Activated naive CD4-positive, alpha-beta T cell treated with Interleukin-2 at 50 U/mL for 16 hours (primary cell): Measurements from ENCODE around the gene CAMTA1.

Source experiments
- DNase-seq: peaks from one replicate; pipeline ENCODE4 v3.0.0-alpha.2; 2020

CAMTA1 gene

DNA sequence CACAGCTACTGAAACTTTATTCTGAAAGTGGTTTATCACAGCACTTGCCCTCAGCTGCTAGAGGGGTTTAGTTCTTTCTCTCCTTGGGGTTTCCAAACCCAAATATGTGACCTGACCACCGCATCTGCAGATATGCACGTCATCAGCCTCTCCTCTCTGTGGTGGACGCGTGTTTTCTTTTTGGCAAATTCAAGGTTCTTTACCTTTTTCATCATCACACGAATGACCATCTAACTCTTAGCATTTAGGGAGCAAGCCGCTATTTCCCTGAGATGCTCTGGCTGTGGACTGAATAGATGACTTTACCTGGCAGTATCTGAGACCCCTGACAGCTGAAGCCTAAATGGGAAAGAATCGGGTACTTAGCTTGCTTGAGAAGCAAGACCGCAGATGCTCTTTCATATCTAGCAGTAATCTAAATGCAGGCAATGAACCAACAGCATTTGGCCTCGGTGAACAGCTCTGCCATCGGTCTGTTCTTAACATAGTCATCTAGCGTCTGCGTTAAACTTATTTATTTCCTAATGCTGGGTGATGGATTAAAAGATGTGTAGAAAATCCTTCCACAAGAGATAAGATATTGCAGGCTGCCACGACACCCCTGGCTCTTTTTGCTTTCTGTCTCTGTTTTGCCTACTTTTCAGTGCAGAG, 463.4 kb downstream of the CAMTA1 start:
- no peak for DNase-seq

DNA sequence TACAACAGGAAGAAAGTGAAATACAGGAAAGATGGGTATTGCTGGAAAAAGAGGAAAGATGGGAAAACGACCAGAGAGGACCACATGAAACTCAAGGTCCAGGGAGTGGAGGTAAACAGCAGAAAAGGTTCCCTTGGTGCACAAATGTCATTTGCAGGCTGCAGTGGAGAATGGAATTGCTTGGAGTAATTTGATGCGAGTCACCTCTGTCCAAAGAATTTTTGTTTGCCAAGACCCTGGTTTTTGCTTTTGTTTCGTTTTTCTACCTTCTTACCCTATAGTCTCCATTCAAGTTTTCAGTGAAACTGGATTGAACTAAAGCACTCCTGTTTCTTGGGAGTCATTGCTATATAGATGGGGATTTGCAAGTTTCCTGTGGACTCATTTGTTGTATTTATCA, 464.3 kb downstream of the CAMTA1 start:
- DNase-seq = no peak

DNA sequence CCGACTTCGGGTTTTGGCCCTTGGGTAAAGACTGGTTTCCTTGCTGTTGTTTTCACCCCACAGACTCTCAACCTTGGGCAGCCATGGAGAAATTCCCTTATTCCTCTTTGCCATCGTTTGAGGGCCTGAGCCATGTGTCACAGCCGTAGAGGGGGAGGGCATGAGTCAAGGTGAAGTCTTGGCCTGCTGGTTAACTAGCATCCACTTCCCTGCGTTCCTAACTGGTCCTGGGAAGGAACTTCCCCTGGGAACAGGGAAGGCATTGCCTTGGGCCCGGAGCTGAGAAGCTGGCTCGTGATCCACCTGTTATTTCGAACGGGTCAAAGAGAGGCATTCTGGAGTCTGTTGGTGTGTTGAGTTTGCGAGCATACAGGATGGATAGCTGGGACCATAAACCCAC, 464.9 kb downstream of the CAMTA1 start:
- no peak for DNase-seq

DNA sequence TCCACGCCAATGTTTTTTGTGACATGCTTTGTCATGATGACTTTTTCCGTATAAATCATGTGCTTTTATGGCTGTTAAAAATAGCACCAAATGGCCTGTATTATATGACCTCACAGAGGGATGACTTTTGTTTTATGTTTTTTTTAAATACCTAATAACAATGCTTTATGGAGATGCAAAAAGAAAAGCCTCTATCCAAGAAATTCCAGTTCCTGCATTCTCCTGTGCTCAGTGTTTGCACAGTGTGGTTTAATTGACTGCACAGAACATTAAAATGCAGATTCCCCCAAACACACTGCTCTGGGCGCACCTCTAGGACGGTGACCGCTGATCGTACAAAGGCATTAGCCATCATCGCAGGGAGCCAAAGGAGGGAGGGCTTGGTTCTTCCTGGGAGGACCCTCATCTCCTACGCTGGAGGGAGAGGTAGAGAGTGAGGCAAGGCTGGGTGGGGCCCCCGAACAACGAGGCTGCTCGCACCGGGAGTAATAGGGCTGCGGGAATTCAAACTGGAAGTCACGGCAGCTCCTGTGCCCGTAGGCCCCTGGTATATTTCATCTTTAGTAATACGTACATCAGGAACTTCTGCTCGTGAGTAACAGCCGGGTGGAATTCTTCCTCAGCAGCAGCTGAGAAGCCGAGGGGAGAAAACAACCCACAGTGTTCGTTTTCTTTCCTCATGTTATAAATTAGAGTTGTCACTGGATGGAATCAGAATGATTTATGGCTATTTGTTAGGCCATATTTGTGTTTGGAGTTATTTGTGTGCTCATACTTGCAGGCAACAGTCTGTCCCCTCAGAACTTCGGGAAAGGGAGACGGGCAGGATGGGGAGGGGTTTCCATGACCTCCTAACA, 465.6 kb downstream of the CAMTA1 start:
- DNase-seq = no peak

DNA sequence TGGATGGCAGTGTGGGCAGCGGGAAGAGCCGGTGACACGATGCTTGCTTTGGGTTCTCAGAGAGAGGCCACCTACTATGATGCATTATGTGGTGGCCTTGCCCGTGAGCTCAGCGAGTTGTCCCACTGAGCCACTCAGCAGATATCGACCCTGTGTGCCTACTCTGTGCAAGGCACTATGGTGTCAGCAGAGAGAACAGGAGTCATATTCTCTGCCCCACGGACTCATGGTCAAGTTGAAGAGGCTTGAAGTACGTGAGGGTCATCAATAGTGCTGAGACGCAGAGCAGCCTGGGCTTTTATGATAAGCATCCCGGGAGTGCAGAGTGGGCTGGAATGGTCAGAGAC, 466.2 kb downstream of the CAMTA1 start:
- DNase-seq = no peak

DNA sequence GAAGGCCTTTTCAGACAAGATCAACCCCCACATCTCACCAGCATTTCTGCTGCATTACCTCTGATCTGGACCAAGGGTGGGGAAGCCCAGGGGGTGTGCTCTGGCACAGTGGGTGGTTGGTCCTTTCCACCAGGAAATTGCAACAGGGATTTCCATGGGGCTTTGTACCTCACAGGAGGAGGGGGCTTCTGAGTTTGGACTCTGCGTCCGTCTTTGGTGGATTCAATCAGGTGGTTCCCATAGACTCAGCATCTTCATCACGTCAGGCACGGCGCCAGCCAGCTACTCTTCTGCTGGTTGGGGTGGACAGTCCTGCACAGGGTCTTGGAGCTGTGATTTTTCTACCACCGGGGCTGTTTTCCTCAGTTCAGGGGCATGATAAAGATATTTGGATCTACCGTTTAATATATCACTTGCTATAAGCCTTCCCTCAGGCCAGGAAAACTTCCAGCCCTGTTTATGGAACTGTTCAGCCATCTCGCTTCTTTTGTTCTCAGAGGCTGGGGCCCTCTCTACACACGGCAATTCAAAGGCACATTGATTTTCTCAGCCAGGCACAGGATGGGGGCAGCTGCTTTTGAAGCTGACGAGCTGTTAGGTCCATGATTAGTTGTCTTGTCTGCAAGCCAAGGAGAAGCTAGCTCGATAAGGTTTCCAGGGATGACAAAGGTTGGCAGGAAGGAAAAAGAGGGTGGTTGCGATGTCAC, 467.3 kb downstream of the CAMTA1 start:
- no peak for DNase-seq

DNA sequence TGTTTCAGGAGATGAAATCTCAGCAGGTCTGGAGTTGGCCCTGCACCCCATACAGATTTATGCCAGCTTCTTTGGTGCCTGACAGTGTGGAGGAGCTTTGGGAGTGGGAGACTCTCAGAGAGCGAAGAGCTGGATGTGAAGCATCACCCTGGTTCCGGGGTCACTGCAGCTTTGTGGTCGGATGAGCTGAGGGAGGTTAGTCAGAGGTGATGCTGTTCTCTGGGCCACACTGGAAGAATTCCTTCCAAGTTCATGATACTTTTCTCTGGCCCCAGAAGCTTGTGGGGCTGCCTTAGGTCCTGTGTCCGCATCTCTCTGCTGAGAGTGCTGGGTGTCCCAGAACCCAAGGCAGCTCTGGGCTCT, 467.8 kb downstream of the CAMTA1 start:
- no peak for DNase-seq

DNA sequence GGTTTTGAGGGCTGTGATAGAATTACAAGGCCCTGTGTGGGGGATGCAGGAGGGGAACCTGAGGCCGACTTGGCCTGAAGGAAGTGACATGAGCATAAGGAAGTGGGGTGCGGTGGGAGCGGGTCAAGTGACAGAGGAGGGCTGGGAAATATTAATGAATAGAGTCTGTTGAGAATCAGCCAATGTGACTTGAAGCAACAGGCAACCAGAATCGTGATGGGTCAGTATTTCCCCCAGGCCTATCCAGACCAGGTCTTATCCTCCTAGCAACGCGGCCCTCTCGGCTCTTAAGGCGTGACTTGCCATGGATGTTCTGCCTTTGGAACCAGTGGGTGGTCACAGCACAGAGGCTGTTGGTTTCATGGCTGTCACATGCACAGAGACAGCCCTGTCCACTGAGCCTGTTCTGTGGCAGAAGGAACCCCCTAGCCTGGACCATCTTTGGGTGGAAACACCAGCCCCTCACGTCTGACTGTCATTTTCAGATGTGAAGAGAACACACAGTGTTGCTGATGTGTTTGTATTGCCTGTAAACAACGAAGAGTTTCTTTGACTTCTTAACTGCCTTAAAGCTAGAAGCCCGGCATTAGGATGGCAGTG, 468.8 kb downstream of the CAMTA1 start:
- DNase-seq = no peak

DNA sequence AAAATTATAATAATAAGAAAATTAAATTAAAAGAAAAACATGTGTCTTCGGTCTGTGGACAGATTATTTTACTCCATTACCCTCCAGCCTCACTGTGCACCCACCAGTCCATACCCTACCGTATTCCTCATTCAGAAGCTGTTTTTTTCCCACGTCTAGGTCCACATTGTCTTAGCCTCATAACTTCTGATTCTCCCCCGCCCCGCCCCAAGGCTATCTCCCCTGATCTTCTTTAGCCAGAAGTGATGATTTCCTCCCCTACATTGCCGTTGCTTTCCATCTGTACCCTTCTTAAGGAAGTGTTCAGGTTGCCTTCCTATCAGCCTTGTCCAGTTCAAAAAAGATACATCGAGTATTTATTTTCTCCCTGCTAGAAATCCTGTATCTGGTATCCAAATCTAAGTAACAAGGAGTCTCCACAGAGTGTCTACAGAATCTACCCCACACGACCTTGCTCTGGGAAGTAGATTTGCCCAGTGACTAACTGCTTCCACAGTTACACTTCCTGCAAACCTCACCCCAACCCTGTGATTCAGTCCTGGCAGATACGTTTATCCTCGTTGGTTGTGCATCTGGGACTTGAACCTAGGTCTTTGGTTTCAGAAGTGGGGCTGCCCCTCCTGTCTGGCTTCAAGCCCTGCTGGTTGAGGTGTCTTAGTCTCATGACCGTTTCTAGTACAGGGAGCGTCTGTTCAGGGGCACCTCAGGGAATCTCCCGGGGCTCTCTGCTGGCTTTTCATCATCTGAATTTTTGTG, 470.2 kb downstream of the CAMTA1 start:
- no peak for DNase-seq

DNA sequence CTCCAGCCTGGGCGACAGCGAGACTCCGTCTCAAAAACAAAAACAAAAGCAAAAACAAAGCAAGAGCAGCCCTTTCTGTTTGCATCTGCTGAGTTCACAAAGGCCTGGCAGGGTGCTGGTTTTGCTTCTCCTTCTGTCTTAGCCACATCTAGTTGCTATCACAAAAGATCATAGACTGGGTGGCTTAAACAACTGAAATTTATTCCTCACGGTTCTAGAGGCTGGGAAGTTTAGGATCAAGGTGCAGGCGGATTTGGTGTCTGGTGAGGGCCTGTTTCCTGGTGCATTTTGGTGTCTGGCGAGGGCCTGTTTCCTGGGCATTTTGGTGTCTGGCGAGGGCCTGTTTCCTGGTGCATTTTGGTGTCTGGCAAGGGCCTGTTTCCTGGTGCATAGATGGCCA, 471.3 kb downstream of the CAMTA1 start:
- DNase-seq = no peak

DNA sequence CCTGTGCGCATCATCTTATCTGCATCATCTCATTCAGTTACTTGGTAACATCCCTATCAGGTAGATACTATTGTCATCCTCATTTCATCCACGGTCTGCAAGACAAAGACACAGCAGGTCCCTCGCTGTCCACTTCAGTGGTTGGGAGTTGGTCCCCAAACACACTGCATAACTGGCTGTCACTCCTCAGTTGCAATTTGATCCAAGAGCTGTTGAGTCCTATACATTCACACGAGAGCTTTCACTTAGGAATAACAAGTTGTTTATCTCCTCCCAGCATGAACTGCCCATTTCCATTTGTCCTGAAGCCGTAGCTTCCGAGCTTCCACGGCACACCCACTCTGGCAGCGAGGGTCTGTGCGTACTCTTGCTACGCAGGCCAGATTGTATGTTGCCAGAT, 472.0 kb downstream of the CAMTA1 start:
- no peak for DNase-seq

DNA sequence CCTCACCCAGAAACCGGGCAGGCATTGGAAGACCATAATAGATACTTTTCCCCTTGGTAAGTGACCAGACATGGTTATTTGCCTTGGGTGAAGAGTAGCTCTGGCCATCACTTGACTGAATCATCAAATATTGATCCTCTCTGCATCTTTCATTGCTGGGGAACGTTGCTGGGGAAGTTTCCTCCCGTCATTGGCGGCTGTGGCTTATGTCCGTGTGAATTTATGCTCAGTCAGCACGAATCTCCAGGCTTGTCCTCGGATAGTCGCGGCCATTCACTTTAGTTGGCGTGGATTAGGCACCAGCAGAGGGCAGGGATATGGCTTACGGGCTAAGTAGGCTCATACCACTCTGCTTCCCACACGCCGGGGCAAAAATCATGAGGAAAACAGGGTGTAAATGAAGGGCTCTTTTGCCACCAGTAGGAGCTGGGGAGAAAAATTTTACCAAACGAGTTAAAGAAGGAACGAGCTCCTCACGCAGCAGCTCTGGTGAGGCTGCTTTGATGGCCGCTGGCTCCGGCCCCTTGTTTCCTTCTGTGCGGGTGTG, 473.4 kb downstream of the CAMTA1 start:
- no peak for DNase-seq

DNA sequence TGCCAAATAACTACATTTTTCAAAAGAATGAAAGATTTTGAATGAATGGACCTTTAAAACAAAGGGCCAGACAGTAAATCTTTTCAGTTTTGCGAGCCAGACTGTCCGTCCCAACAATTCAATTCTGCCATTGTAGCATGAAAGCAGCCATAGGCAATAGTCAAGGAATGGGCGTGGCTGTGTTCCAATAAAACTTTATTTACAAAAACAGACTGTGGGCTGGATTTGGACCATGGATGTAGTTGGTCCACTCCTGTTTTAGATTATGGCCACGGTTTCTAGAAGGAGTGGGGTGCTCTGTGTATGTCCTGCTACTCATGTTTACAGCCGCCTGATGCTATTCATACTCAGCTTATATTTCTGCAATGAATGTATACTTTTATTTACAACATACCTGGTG, 474.7 kb downstream of the CAMTA1 start:
- no peak for DNase-seq

DNA sequence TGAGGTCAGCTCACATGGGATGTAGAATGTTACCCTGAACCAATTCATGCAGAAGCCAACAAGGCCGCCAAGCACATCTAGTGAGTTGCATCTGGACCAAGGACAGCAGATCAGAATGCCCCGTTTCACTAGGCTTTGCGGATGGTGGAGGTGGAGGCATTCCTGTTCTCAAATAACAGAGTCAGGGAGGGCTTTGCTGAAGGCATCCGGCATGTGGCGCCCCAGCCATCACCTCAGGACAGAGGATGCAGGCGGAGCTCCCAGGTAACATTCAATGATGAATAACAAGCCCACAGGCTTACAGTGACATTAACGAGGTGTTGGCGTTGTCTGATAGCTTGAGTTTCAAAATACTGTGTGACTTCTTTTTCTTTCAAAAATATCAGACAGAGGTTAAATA, 476.2 kb downstream of the CAMTA1 start:
- no peak for DNase-seq

DNA sequence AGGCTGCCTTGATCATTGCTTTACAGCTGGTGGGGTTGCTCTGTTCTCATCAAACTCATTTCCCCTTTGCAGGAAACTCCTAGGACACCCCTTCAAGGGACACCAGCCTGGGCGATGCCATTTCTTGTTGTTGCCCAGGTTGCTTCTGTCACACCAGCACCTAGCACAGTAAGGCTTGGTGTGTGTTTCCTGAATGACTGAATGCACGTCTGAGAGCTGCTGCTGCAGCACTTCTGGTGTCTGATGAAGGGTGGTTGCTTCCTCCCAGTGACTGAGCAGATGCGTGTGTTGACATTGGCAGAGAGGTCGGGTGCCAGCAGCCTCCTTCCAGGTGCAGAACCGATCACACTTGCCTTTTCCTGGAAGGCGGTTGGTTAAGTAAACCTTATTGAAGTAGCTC, 477.4 kb downstream of the CAMTA1 start:
- no peak for DNase-seq

DNA sequence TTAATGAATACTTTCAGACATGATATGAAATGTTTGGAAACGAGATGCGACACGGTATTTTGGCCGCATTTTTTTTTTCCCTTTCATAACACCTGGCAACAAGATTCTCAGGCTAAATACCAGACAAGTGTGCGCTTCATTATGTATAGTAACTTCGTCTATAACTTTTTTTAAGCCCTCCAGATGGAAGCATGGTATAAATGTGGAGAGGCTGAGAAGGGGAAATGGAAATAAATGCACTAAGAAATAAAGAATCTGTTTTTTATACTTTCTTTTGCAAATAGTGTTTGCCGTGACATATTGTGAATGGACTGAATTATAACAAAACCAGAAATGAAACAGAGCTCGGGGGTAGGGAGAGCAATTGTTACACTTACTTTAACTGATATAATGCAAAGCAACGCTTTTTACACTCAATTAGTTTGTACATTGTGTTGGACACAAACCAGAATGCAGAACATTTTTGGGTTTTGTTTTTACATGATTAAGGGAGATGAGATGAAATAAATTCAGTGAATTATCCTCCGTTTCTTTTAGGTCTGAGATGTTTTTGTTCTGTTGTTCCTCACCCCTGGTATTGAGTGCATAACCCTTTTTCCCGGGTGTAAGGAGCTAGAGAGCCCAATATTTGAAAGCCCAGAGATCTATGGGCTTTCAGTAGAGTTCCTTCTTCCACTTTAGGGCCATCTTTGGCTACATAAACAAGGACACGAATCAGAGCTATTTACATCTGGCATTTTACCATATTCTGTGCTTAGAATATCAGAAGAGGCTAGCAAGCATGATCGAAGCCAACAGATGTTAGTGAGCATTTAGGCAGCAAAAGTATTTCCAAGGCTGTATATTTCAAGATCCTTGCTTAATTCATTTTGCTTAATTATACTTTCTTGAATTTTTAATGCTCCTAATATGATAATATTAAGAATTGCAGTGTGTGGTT, 478.0 kb downstream of the CAMTA1 start:
- DNase-seq = no peak

DNA sequence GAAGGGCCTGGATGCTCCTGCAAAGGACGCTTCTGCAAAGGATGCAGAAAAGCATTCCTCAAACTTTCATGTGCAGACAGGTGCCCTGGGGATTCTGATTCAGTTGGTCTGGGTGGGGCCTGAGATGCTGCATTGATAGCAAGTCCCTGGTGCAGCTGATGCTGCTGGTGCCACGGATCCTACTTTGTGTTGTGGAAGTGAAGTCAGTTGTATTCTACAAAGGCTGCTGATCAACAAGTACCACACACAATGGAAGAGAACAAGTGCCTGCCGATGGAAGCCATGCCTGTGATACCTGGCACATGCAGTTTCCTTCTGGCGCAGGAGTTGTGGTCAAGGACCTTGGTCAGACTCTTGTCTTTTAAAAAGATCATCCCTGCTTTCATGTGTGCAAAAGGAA, 478.8 kb downstream of the CAMTA1 start:
- no peak for DNase-seq

DNA sequence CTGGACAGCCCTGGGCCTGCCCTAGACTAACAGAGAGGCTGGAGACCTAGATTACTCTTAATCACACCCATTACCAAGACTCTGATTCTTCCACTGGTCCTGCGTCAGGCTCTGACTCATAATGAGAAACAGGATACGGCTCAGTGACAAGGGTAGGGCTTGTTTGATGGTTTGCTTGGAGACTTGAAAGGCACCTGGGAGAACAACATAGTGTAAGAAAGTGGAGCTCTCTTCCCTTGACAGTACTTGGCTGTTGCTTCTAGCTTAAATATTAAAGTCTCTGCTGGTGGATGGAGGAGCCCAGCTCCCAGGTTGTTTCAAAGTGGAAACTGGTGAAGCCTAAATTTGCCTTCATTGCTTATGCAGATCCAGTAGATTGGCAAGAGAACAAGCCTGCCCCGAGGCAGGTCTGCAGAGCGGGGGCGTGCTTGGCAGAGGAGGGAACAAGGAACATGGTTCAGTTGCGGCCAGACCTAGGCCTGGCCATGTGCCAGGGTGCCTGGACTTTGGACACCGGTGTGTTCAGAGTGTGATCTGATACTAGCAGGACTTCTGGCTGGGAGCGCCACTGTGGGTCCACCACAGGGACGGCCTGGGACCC, 480.6 kb downstream of the CAMTA1 start:
- no peak for DNase-seq

DNA sequence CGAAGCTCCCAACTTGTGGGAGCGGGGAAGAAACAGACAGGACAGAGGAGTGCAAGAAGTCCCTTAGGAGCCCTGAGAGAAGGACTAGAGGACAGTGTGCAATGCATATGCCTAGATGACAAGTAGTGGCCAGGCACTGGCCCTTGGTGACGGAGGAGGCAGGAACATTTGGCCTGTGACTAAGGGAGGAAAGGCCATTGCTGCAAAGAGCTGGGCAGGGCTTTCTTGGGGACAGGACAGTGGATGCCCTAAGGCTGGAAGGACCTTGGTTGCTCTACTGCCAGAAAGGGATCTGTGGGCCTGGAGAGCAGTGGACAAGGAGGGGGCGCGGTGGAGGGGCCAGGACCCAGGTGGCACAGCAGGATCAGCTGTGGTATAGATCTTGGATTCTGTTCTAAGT, 481.3 kb downstream of the CAMTA1 start:
- DNase-seq = no peak

DNA sequence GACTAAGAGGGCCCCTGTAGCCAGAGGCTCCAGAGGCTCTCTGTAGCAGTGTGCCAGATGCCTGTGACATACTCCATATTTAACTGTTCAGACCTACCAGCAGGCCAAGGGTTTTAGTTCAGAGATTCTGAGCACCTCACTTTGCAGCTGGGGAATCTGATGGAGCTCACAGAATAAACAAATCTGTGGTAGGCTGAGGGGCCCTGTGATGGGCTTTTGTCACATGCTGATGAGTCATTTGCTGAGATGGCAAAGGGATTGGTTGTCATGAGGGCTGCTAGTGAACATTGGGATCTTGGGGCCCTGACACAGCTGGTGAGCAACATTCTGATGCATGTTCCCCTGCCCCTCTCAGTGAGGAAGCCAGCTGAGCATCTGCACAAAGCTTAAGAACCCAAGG, 482.2 kb downstream of the CAMTA1 start:
- DNase-seq = no peak

DNA sequence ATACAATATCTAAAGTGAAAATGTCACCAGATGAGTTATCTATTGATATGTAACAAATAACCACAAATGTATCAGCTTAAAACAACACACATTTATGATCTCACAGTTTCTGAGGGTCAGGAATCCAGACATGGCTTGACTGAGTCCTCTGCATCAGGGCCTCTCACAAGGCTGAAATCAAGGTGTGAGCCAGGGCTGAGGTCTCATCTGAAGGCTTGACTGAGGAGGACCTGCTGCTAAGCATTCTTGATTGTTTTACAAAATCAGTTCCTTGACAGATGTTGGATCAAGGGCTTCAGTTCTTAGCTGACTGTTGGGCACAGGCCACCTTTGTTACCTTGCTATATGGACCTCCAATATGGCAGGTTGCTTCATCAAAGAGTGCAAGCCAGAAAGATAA, 483.7 kb downstream of the CAMTA1 start:
- no peak for DNase-seq
